ENCODE results near the gene PCMTD2.

The PCMTD2 gene

GRCh38 chr20:64271636-64272035 lies 16.1 kb downstream of the PCMTD2 start:
- no peak for DNase-seq (ENCODE audit: low read depth)
- TF ChIP-seq CTCF (IDR thresholded peaks at IDR 0.05; ENCODE audit: low read depth, low read length, missing control alignments) = no peak
- in situ Hi-C loops (cut with HindIII; ENCODE audit: low sequenced_read_pairs) = no loop called here
- no peak overlapping the region for H3K4me3 ChIP-seq (ENCODE audit: low read depth, low read length)

GRCh38 chr20:64273109-64273508 lies 17.6 kb downstream of the PCMTD2 start:
- H3K4me3 ChIP-seq (ENCODE audit: low read depth, low read length) = no peak overlapping the region
- in situ Hi-C loops (cut with HindIII; ENCODE audit: low sequenced_read_pairs) = no loop called here
- no peak for TF ChIP-seq CTCF (IDR thresholded peaks at IDR 0.05; ENCODE audit: low read depth, low read length, missing control alignments)
- no peak for DNase-seq (ENCODE audit: low read depth)

- in situ Hi-C loops (cut with HindIII; ENCODE audit: low sequenced_read_pairs) = no loop called here
- H3K4me3 ChIP-seq (ENCODE audit: low read depth, low read length) = no peak overlapping the region
- TF ChIP-seq CTCF (IDR thresholded peaks at IDR 0.05; ENCODE audit: low read depth, low read length, missing control alignments) = no peak
- DNase-seq (ENCODE audit: low read depth) = no peak
Observed at GRCh38 chr20:64276817-64277216, 21.3 kb downstream of the PCMTD2 start.

- DNase-seq (ENCODE audit: low read depth) = no peak
- no peak overlapping the region for H3K4me3 ChIP-seq (ENCODE audit: low read depth, low read length)
- in situ Hi-C loops (cut with HindIII; ENCODE audit: low sequenced_read_pairs) = no loop called here
- TF ChIP-seq CTCF (IDR thresholded peaks at IDR 0.05; ENCODE audit: low read depth, low read length, missing control alignments) = no peak
Observed at GRCh38 chr20:64277571-64278316, 22.2 kb downstream of the PCMTD2 start.

GRCh38 chr20:64278317-64278681 lies 22.8 kb downstream of the PCMTD2 start:
- no peak for DNase-seq (ENCODE audit: low read depth)
- TF ChIP-seq CTCF (IDR thresholded peaks at IDR 0.05; ENCODE audit: low read depth, low read length, missing control alignments) = no peak
- in situ Hi-C loops (cut with HindIII; ENCODE audit: low sequenced_read_pairs) = no loop called here
- no peak overlapping the region for H3K4me3 ChIP-seq (ENCODE audit: low read depth, low read length)

- H3K4me3 ChIP-seq (ENCODE audit: low read depth, low read length) = no peak overlapping the region
- no peak for TF ChIP-seq CTCF (IDR thresholded peaks at IDR 0.05; ENCODE audit: low read depth, low read length, missing control alignments)
- in situ Hi-C loops (cut with HindIII; ENCODE audit: low sequenced_read_pairs) = no loop called here
- DNase-seq (ENCODE audit: low read depth) = no peak
Observed at GRCh38 chr20:64279826-64280459, 24.4 kb downstream of the PCMTD2 start.
